Choroid plexus epithelial cell (primary cell): ENCODE data around the gene CHD9.

ENCODE experiments used
- DNase-seq: peaks from one replicate; pipeline ENCODE4 v3.0.0-alpha.2; 2010; ENCODE audit warnings: low read depth
- H3K4me3 ChIP-seq: 2 replicates; pipeline ENCODE4 v1.5.1; 2011; ENCODE audit warnings: low read depth, mild to moderate bottlenecking, control low read depth, low read length, moderate library complexity
- CTCF ChIP-seq: conservative IDR thresholded peaks from 2 replicates; pipeline ENCODE4 v1.5.1; 2011; ENCODE audit warnings: low read depth, mild to moderate bottlenecking, control low read depth, inconsistent platforms, low read length, moderate library complexity

Gene CHD9

GRCh38 chr16:53358884-53359283, 304.1 kb downstream of the CHD9 start:
- no peak for DNase-seq
- no peak for TF ChIP-seq CTCF
- no peak overlapping the region for H3K4me3 ChIP-seq

DNA sequence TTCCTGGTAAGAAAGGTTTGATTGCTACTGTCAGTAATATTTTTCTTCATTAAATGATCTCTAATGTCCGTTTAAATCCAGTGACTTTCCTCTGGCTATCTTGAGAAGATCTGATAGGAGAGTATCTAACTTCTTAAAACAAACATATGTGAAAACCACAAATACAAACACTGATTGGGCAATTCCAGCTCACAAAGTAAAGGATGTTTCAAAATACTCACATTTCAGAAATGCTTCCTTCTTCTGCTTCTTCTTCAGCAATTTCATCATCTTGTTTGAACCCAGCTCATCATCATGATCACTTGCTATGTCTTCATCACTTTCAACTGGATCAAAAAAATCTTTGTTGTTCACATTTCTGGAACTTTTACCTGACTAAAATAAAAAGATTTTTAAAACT, 315.1 kb downstream of the CHD9 start:
- H3K4me3 ChIP-seq, result no peak overlapping the region
- no peak for TF ChIP-seq CTCF
- DNase-seq, result peak; percentile 75

DNA sequence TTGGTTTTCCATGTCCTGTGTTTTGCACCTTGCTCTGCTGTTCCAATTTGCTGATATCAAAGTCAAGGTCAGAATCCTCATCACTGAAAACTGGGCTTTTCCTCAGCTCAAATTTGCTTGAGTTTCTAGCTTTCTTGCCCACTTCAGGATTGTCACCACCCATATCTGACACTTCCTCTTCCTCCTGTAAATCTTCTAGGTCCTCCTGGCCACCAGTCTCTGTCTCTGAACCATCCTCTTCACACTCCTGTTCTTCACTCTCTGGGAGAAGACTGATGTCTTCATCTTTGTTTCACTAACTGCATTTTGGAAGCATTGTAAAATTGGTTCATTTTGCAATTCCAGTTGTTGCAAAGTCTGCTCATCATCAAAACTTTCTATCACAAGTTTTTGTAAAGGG, 316.0 kb downstream of the CHD9 start:
- DNase-seq, result no peak
- H3K4me3 ChIP-seq, result no peak overlapping the region
- no peak for TF ChIP-seq CTCF

GRCh38 chr16:53372992-53373871, 318.4 kb downstream of the CHD9 start:
- H3K4me3 ChIP-seq, result no peak overlapping the region
- DNase-seq, result no peak
- TF ChIP-seq CTCF, result no peak

DNA sequence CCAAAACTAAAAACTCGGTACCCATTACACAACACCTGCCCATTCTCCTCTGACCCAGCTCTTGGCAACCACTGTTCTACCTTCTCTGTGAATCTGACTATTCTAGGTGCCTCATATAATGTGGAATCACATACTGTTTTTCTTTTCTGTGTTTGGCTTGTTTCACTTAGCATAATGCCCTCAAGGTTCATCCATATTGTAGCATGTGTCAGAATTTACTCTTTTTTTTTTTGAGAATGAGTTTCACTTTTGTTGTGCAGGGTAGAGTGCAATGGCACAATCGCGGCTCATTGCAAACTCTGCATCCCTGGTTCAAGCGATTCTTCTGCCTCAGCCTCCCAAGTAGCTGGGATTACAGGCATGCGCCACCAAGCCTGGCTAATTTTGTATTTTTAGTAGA, 320.0 kb downstream of the CHD9 start:
- H3K4me3 ChIP-seq, result no peak overlapping the region
- DNase-seq, result no peak
- TF ChIP-seq CTCF, result no peak

DNA sequence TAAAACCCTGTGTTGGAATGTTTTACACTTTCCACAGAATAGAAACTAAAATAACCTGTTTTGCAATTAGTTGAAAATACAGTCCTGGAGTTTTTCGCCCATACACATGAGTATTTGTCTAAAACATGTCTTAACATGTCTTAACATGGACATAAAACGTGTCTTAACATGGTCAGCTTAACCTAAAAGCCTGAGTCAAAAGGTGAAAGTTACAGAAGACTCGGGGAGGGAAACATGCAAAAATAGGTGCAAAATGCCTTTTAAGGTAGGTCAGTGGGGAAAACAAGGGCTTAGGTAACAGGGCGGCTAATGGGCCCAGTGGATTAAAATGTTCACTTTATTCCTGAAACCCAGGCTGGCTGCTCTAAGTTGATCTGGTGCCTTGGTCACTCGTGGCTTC, 323.3 kb downstream of the CHD9 start:
- no peak overlapping the region for H3K4me3 ChIP-seq
- no peak for TF ChIP-seq CTCF
- DNase-seq, result no peak
